Amniotic stem cell (primary cell): ENCODE data around the gene RAPGEF4.
A peak's percentile ranks its signal among the peaks of the same experiment; 100 is the strongest.

Source experiments
- DNase-seq: peaks from one replicate; lab custom pipeline; 2025; lab: John Stamatoyannopoulos, UW

RAPGEF4 gene

DNA sequence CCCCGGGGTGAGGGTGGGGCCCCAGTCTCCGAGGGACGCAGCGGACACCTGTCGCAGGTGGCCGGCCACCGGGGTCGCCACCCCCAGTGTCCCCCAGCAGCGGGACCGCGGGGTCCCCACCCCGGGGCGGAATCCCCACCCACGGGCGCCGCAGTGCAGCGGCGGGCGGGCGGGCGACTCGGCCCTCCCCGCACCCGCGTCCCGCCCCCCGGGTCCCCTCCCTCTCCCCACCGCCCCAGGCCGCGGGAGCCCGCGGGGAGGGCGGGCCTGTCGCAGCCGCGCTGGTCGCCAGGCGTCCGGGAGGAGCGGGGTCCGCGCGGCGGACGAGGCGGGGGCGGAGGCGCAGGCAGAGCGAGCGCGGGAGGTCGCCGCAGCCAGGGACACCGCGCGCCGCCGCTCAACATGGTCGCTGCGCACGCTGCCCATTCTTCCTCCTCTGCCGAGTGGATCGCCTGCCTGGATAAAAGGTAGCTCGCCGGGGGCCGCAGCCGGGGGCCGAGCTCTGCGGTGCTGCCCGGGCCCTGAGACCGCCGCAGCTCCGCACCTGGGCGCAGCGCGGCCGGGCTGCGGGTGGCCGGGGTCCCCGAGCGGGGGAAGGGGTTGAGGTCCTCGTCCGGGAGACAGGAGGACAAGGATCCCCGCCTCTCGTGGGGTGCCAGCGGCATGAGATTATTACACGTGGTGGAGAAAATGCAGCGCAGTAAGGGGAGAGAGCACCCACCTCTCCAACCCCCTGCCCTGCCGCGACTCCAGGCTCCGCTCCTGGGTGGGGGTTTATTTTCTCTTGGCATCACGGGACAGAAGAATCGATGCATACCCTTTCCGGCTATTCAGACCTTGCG is at the start of gene RAPGEF4:
TSS of gene RAPGEF4 (plus strand) at position 264 of the 842 bp plus-strand sequence. CDS start at position 403, 139 bp downstream.
- DNase-seq = no peak

DNA sequence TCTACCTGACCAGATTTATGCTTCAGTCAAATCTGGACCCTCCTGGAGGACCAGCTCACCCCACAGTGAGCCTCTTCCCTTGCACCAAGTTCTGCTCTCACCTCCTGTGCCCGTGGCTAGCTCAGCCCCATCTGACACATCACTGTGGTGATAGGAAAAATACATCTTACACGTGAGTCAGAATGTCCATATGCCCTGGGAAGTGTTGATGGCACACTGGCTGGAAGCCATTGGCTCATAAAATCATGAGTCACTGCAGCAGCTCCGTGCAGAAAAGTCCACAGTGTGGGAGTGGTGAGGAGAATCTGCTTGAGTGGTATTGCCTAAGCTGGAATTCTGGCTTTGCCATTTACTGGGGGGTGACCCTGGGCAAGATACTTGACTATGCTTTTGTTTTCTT is 42.6 kb upstream of the RAPGEF4 start:
- DNase-seq = peak; percentile 84

DNA sequence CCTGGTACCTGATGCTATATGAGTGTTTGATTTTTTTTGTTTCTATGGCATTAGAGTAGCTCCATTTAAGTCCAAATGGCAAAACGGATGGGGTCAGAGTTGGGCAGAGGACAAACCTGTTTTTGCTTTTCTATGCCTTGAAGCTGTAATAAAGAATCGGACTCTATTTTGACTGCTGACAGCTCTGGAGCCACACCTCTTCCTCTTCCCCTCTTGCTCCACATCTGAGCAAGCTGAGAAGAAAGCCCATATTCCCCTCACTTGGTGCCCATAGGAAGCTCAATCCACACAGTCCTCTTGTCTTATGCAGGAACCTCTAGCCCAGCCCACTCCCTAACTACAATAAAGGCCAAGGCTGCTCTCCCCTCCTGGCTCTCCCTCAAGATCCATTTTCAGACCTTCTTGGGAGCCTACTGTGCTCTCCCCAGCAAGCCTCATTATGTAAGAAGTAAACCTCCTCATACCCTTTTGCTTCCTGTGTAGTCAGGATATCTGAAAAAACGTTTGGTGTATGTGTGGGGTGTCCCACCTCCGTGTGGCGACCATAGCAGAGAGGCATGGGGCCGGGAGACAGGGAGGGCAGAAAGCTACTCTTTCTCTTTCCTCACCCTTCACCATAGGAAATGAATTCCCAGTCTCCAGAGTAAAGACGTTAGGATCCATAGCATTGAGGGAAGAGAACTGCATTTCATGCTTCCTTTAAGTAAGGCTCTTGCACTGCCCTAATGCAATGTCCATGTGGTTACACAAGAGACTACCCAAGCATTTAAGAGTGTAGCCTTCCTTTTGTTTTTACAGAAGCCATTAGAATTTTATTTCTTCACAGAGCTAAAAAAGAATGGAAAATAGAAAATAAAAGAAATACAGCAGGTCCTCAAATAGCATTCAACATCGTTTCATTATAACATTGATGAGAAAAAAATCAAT is 41.9 kb upstream of the RAPGEF4 start:
- no peak for DNase-seq

DNA sequence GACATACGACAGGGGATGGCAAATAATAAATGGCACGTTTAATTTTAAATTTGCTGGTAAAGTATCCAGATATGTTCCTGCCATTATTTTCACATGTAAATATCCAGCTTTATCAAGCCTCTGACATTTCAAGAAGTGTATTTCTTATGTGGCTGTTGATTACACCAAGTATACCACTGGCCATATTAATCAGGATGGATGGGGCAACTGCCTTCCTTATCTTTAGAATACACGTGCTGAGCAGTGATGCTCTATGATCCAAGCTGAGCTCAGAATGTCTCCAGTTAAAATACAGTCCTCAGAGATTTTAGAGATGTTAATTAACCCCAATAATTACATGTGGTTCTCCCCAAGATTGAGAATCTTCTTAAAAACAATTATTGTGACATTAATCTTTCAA is 38.3 kb upstream of the RAPGEF4 start:
- no peak for DNase-seq

DNA sequence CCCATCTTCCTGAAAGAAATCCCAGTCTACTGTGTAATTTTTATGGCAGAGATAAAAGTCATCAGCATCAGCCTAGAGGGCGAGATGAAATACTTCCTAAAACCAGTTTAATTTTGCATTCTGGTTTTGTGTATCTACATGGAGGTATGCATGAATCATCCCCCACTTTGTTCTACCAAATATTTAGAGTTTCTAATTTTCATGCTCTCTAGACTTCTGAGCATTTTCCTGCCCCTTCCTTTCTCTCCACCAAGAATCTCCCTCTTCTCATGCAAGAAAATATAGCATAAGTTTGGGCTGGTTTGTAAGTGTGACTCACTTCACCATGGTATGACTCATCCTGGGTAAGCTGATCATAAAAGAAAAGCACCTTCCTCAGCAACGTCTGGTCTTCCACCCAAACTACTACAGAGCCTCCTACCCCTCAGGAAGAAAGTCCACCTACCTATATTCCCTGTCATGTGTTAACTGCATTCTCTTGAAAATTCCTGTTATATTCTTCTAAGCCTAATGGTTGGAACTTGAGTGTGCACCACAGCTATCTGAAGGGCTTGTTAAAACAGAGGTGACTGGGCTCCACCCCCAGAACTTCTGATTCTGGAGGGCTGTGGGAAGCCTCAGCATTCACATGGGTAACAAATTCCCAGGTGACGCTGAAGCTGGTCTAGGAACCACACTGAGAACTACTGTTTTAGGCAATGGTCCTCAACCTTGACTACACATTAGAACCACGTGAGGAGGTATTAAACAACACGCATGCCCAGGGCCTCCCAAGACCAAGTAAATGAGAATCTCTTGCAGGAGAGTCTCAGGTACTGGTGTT is 37.4 kb upstream of the RAPGEF4 start:
- peak; percentile 88 for DNase-seq

DNA sequence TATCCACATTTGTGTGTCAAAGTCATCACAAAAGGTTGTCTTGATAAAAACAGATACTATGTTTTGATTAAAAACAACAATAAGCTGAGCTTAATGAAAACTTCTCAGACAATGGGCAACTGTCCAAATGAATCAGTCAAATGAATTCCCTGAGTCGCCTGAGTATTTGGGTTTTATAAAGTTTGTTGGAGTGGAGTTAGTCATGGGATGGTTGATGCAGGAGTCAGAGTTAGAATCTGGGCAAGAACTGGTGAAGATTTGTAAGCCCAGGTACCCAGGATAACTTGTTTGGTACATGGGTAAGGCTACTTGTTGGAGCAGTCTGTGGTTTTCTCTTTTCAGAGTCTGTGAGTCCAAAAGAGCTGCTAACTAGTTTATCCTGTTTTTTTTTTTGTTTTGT is 34.4 kb upstream of the RAPGEF4 start:
- peak; percentile 38 for DNase-seq

DNA sequence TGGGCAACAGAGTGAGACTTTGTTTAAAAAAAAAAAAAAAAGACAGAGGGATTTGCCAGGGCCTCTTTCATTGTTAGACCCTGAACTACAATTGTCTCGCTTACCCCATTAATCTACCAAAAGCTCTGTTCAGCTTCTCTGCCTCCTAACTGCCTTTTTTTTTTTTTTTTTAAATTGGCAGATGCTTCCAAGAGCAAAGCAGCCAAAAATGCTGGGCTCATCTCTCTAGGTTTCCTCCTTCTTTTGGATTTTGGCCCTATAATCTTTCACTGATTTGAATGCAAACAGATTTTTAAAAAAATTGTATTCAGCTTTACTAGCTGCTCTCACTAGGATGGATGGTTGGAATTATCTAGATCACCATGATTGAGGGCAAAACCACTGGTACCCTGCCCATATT is 33.2 kb upstream of the RAPGEF4 start:
- no peak for DNase-seq

DNA sequence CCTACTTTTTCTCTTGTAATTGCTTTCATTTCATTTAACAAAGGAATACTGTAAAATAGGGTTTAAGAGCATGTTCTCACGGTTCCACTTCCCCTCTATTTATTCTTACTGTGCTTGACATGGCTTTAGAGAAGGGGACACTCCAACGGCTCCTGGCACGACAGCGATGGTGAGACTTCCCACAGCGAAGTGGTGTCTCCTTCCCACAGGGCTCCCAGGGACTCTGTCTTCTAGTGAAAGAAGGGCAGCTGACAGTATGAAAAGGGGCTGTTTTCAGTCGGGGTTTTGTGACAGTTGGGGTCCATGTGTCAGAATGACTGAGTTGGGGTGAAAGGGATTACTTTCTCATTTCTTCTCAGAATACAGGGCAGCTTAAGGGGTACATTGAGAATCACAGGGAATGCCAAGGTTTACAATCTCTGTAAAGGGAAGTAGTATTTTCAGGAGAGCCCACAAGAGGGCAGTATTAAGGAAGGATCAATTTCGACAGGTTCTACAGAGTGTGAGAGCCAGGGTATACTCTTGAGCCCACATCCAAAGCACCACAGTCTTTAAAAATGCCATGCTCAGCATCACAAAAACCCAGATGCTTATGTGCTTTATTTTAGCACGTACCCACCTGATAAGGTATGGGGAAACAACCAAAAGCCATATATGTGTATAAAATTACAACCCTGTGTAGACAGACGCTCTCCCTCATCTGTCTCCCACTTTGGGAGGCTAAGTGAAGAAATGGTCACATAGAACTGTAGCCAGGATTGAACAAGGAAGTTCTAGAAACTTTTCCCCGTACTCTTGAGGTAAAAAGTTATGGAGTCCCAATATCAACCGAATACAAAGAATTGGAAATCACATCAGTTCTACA is 31.3 kb upstream of the RAPGEF4 start:
- no peak for DNase-seq

DNA sequence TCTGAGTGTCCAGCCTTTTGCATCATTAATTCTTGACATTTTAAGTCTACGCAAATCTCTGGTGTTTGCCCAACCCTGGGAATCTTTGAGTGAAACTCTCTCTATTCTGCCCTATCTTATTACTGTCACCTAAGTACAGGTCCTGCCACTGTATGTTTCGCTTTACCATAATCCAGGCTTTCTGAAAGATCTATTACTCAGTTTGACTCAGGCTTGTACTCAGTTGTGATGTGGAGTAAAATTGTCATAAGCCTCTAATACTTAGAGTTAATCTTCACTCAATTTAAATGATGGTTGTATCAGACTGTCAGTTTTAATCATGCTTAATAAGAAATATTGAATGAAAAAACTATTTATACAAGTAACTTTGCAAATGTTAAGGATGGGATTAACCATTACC is 30.3 kb upstream of the RAPGEF4 start:
- DNase-seq = no peak

DNA sequence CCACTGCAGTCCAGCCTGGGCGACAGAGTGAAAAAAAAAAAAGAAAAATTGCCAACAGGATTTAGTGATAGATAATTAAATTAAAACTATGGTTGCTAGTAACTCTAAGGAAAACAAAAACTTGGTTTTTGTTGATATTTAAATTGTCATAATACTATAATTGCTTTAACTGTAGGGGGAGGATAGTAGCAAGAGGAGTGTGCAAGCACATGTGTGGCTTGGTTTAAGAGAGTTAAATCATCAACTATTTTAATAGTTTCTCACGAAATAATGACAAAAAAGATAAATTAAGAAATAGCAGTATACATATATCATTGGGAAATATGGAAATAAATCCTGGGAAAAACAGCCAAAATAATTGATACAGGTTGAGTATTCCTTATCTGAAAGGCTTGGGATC is 27.4 kb upstream of the RAPGEF4 start:
- no peak for DNase-seq

DNA sequence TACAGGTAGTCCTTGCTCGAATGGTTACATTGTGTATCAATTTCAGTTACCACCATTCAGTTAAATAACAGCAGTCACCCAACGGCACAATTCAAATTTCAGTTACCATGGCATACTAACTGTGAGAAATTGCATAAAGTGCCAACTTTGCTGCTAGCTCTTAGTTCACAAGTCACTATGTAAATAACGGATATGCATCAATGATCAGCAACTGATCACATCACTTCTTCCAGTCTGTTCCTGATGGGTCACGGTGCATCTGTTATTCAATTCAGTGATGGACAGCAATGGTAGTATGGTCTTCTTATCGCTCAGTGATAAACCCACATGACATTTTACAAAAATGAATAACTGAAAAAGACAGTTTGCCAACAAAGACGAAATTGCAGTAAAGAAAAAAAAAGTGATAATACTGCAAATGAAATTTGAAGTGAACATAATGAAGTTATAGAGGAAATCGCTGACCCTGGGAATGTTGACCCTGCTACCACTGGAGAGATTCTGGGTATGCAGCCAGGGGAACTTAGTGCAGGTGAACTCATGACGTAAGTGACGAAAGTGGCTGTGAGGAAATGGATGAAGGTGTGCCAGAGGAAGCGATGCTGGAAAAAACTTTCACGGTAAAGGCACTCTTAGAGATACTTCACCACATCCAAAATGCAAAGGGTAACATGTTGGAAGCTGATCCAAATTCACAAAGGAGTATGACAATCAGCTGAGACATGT is 25.9 kb upstream of the RAPGEF4 start:
- DNase-seq = no peak

DNA sequence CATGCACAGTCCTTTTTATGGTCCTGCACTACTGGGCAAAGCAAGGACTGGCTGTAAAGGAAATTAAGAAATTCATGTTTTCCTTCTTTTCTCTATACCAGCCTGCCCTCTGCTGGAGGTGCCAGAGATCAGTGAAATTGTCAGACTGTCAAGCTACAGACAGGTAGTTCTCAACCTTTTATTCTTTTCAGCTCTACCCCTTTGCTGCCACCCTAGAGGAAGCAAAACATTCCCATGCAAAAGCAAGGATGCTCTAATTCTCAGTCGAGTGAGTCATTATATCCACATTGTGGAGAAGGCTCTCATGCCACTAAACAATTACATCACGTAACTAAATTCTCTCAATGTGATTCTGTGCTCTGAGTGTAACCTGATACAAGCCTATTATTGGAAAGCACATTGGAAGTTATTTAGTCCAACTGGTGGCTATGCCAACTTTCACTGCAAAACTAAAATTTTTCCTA is 25.0 kb upstream of the RAPGEF4 start:
- peak; percentile 83 for DNase-seq

DNA sequence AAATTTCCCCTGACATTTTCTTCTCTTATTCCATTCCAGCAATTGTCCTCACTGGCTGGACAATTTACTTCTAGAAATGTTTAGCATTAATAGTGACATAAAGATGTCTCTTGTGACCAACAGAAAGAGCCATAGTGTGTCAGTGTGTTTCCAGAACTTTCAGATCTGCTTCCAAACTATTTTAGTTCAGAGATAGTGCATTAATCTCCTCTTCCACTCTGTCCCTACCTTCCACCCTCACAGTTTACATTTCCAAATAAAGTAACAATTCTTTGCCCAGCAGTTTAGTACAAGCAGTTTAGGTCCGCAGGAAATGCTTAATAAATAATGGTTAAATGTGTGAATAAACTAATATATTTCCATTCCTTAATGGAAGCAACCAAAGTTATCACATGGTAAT is 24.5 kb upstream of the RAPGEF4 start:
- no peak for DNase-seq

DNA sequence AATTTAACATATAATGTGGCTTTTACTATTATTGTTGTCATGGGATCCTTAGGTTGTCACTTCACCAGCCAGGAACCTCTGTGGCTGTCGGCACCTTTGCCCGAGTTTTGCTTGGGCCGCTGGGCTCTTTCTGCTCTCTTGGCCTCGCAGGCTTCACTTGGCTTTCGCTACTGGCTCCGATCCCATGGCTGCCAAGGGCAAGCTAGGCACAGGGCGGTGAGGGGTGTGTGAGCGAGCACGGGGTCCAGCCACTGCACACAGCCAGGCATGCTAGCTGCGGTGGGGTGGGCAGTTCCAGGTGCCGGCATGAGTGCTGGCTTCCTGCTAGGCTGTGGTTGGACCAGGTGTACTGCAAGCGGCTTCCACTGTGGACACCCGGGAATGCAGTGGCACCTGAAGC is 23.4 kb upstream of the RAPGEF4 start:
- DNase-seq = no peak

DNA sequence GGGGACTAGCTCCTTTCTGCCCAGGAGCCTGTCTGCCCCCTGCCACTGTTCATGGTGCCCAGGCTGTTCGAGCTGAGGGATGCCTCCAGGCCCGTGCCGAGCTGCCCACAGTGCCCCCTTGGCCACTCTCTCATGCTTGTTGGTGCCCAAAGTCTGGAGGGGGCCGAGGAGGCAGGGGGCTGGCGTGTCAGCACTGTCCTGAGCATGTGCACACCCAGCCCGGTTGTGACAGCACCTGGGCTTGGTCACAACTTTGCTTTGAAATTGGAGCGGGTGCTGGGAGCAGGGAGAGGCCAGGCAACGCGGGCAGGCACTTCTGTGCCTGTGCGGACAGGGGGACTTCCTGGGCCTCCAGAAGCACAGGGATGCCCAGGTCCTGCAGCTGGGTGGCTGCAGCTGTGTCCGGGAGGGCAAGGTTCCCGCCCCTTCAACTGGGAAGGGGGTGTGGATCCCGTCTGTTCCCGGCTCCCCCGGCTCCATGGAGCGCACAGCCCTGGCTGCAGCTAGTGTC is 22.2 kb upstream of the RAPGEF4 start:
- no peak for DNase-seq

DNA sequence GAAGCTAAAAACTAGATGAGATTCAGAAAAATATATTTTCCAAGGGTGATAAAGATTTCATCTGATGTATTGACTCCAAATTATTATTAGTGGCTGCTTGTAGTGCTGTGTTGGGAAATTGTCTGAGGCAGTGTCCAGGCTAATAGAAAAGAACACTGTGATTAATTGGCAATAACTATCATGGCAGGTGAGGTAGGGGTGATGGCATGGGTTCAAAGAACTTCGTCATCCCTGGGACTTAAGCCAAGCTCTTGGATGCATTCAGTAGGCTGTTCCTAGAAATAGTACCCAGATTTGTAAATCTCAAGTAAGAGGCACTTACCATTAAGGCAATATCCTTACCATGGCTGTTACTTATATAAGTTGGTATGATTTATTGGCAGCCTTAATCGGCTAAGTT is 13.2 kb upstream of the RAPGEF4 start:
- no peak for DNase-seq

DNA sequence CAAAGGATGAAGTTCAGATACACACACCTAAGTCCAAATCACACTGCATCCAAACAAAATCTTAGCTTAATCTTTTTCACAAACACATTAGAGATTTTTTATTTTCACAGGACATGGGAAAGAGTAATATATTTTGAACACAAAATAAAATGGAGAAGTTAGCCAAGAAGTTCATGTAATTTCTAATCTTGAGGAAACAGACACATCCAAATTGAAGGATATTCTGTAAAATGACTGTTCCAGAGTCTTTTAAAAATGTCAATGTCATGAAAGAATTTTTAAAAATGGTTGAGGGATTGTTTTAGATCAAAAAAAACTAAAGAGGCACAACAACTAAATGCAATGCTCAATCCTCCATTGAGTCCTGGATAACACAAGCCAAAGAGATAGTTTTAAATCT is 12.4 kb upstream of the RAPGEF4 start:
- DNase-seq = no peak

DNA sequence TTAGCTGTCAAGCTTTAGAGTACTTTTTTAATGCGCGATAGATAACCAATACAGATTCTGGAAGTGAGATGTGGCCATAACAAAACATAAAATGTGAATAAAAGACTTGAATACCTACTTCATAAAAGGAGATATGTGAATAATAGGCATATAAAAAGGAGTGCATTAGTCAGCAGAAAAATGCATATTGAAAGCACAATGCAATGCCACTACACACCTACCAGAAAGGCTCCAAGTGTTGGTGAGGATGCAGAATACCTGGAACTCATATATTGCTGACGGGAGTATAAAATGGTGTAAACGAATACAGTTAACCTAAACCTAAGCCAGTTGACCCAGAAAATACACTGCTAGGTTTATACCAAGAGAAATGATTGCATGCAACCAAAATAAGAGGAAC is 10.9 kb upstream of the RAPGEF4 start:
- DNase-seq = no peak

DNA sequence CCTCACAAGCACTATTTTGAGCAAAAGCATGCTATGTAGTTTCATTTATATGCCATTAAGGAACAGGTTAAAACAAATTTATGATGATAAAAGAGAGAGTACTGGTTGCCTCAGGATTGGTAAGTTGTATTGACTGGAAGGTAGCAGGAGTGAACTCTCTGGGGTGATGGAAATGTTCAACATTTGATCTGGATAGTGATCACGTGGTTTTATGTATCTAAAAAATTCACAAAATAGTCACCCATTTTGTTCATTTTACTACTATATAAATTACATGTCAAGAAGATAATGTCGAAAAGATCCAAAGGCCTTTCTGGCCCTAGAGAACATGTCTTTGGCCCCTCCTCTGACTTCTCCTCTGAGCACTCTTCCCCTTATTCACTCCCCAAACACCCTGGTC is 10.4 kb upstream of the RAPGEF4 start:
- DNase-seq = no peak

DNA sequence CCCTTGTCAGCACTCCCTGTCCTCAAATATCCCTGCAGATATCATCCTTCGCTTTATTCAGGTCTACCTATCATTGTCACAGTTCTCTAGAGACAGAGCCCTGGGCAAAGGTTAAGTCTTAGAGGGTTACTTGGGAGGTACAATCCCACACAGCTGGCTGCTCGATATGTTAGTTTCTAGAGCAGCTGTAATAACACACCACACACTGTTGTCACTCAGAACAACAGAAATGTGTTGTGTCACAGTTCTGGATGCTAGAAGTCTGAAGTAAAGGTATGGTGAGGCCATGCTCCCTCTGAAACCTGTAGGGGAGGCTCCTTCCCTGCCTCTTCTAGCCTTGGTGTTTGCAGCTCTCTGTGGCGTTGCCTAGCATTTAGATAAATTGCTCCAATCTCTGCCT is 9.9 kb upstream of the RAPGEF4 start:
- DNase-seq = no peak
